B cell (primary cell): ENCODE measurements around the gene PIF1. TPM values are rescaled to one million over a fixed set of nuclear protein-coding genes. Genes with fewer than 3 reads are reported as not detected.

Source experiments
- ATAC-seq: fragments of 200-7000 bp; cut with Tn5 transposase; one replicate; pipeline ENCODE4 v1.10.0; 2021; ENCODE audit warnings: low read depth, mild to moderate bottlenecking, moderate number of reproducible peaks, moderate library complexity
- CTCF ChIA-PET: fragments of 350-600 bp; sonication (Branson Sonifier 250); formaldehyde crosslinking; loops from one replicate; lab custom pipeline; 2021; ENCODE audit warnings: antibody characterized with exemption, inconsistent platforms; lab: Charles Lee
- POLR2A ChIA-PET: fragments of 350-600 bp; sonication (Branson Sonifier 250); formaldehyde crosslinking; loops from one replicate; lab custom pipeline; 2021; ENCODE audit warnings: antibody characterized with exemption; lab: Charles Lee
- DNase-seq: peaks from one replicate; pipeline ENCODE4 v3.0.0; 2013
- H2AFZ ChIP-seq: 2 replicates; pipeline ENCODE4 v1.6.1; 2012; ENCODE audit warnings: mild to moderate bottlenecking, low read depth, low read length; ENCODE audit not compliant: insufficient read depth, poor library complexity, severe bottlenecking
- H3K27ac ChIP-seq, 2 donors: 1 replicate in 1 of 2; 2 replicates in 1 of 2; pipeline ENCODE4 v1.5.1; 2012 to 2013; ENCODE audit warnings: low read length in 2 of 2, mild to moderate bottlenecking in 2 of 2, moderate library complexity in 1 of 2
- H3K27me3 ChIP-seq, 4 experiments: fragments of 200-600 bp in 1 of 4; sonication (generic) in 1 of 4; replicated peaks in 1 of 4; 1 replicate in 2 of 4; 2 replicates in 2 of 4; pipeline versions ENCODE4 v1.6.1 to v1.7.0; 2013 to 2016; ENCODE audit warnings: low read length in 3 of 4, mild to moderate bottlenecking in 2 of 4, mixed read lengths in 1 of 4, moderate library complexity in 1 of 4; ENCODE audit not compliant: insufficient read depth in 4 of 4, control insufficient read depth in 3 of 4; ENCODE audit errors: control extremely low read depth in 1 of 4
- H3K36me3 ChIP-seq, 2 experiments: replicated peaks in 1 of 2; 1 replicate in 1 of 2; 2 replicates in 1 of 2; pipeline versions ENCODE4 v1.6.1 to v1.7.1; 2013; ENCODE audit warnings: low read length in 1 of 2; ENCODE audit not compliant: insufficient read depth in 2 of 2, control insufficient read depth in 1 of 2; ENCODE audit errors: control extremely low read depth in 1 of 2, extremely low read depth in 1 of 2
- H3K4me1 ChIP-seq, 2 donors: fragments of 200-600 bp in 1 of 2; sonication (generic) in 1 of 2; 1 replicate in 1 of 2; 2 replicates in 1 of 2; pipeline versions ENCODE4 v1.5.1 to v1.6.1; 2013 to 2017; ENCODE audit warnings: low read length in 2 of 2; ENCODE audit not compliant: control insufficient read depth in 2 of 2, insufficient read depth in 2 of 2
- H3K4me2 ChIP-seq: replicated peaks from 2 replicates; pipeline ENCODE3; 2012; ENCODE audit warnings: mild to moderate bottlenecking, low read depth, low read length; ENCODE audit not compliant: poor library complexity, severe bottlenecking
- H3K4me3 ChIP-seq, 5 experiments: fragments of 200-600 bp in 1 of 5; sonication (generic) in 1 of 5; 1 replicate in 3 of 5; 2 replicates in 2 of 5; pipeline versions ENCODE4 v1.5.1 to v1.7.0; 2011 to 2016; ENCODE audit warnings: low read length in 4 of 5, mild to moderate bottlenecking in 4 of 5, low read depth in 2 of 5, control low read depth in 1 of 5, moderate library complexity in 1 of 5; ENCODE audit not compliant: insufficient read depth in 1 of 5; ENCODE audit errors: control extremely low read depth in 1 of 5, extremely low read depth in 1 of 5
- H3K79me2 ChIP-seq: fragments of 200-600 bp; sonication (generic); one replicate; pipeline ENCODE4 v1.6.0; 2016; ENCODE audit warnings: low read length; ENCODE audit not compliant: control insufficient read depth, insufficient read depth
- H3K9ac ChIP-seq: fragments of 200-600 bp; sonication (generic); 2 replicates; pipeline ENCODE4 v1.6.1; 2017; ENCODE audit warnings: mild to moderate bottlenecking, low read length, moderate library complexity
- H3K9me3 ChIP-seq, 3 donors: one replicate each; pipeline versions ENCODE4 v1.6.1 to v1.7.1; 2013; ENCODE audit warnings: low read length in 2 of 3; ENCODE audit not compliant: control insufficient read depth in 2 of 3, insufficient read depth in 1 of 3; ENCODE audit errors: control extremely low read depth in 1 of 3
- H4K20me1 ChIP-seq: 2 replicates; pipeline ENCODE4 v1.6.0; 2012; ENCODE audit warnings: mild to moderate bottlenecking, low read length; ENCODE audit not compliant: insufficient read depth, control insufficient read depth, poor library complexity, severe bottlenecking
- H3K27ac Mint-ChIP-seq: one replicate; pipeline ENCODE4 v1.8.0; 2021; ENCODE audit warnings: mixed read lengths
- H3K27me3 Mint-ChIP-seq: one replicate; pipeline ENCODE4 v1.8.0; 2021; ENCODE audit warnings: mixed read lengths
- H3K4me1 Mint-ChIP-seq: one replicate; pipeline ENCODE4 v1.8.0; 2021; ENCODE audit warnings: mixed read lengths
- H3K4me3 Mint-ChIP-seq: one replicate; pipeline ENCODE4 v1.8.0; 2021; ENCODE audit warnings: mixed read lengths
- H3K9me3 Mint-ChIP-seq: one replicate; pipeline ENCODE4 v1.8.0; 2022; ENCODE audit warnings: mixed read lengths; ENCODE audit not compliant: insufficient read depth
- CTCF ChIP-seq: fragments of 200-600 bp; IDR thresholded peaks from one replicate; pipeline ENCODE4 v1.8.0; 2022; ENCODE audit warnings: antibody characterized with exemption, mild to moderate bottlenecking
- EZH2 ChIP-seq: IDR thresholded peaks from 2 replicates; pipeline ENCODE4 v1.6.1; 2012; ENCODE audit warnings: borderline replicate concordance, low read depth, mild to moderate bottlenecking, moderate library complexity, low read length; ENCODE audit not compliant: insufficient read depth, poor library complexity, severe bottlenecking
- WGBS: methylation state at CpG from one replicate; pipeline ENCODE4 v1.1.5; 2013; ENCODE audit warnings: missing lambda C conversion rate; ENCODE audit not compliant: insufficient coverage; 5-methylcytosine and 5-hydroxymethylcytosine counted together
- intact Hi-C: fragments of 100-400 bp; cut with micrococcal nuclease; formaldehyde crosslinking; loops from one replicate; pipeline ENCODE4 v1.10.0; 2022
- polyA plus RNA-seq: library from polyadenylated mRNA; depleted of rRNA; stranded (reverse); fragments of >200 nt; gene quantifications from 2 replicates; pipeline ENCODE4 v1.2.3, GENCODE V29; 2012
- total RNA-seq, 2 donors: library from RNA; stranded (reverse); fragments of 120-200 nt in 1 of 2; gene quantifications; 1 replicate in 1 of 2; 2 replicates in 1 of 2; pipeline versions ENCODE4 v1.2.3 to v1.2.4, GENCODE V29; 2013 to 2022

PIF1 gene
- total and polyA plus RNA-seq, 2 donors (not counting 1 experiment from before 2014, with no cell fraction given) = 2.0 to 6.2 TPM

GRCh38 chr15:64847876-64848716 is 22.6 kb upstream of the PIF1 start:
- peak overlapping the region; percentile 15 for H3K4me3 Mint-ChIP-seq
- no peak overlapping the region for H3K27ac ChIP-seq
- no peak overlapping the region for H3K9ac ChIP-seq
- H3K27me3 Mint-ChIP-seq = no peaks in the 10 kb centered on the region
- TF ChIP-seq CTCF (no peak), EZH2 (no peak)
- ATAC-seq (no peak), DNase-seq (no peak)
- ChIA-PET CTCF (interaction anchor here (1.1 to 1.5 kb wide), 2 partner anchors 10 to 12 kb away, joined by 3 to 4 read pairs; no protein-coding TSS in a partner anchor), POLR2A (no interaction called here)
- peak overlapping the region; percentile 27 for H3K27ac Mint-ChIP-seq
- H3K4me2 ChIP-seq = peak overlapping the region; percentile 96
- 93% methylated on average over 7 of the region's 8 CpGs for WGBS
- no peaks in the 10 kb centered on the region for H3K9me3 Mint-ChIP-seq
- no peak overlapping the region for H2AFZ ChIP-seq
- peaks cover 99% of the 10 kb centered on the region for H3K79me2 ChIP-seq
- intact Hi-C loops = no loop called here
- peaks cover 81% of the 10 kb centered on the region for H4K20me1 ChIP-seq
- H3K9me3 ChIP-seq = no peaks in the 10 kb centered on the region
- H3K4me1 Mint-ChIP-seq = peaks cover 73% of the 10 kb centered on the region
- H3K27me3 ChIP-seq = no peaks in the 10 kb centered on the region
- peaks cover 0 to 49% of the 10 kb centered on the region in 2 experiments for H3K36me3 ChIP-seq
- H3K4me1 ChIP-seq = peaks cover 59 to 62% of the 10 kb centered on the region in 2 donors
- no peak overlapping the region for H3K4me3 ChIP-seq

GRCh38 chr15:64847448-64847847 is 22.0 kb upstream of the PIF1 start:
- intact Hi-C loops = no loop called here
- WGBS = 40% methylated on average over 1 of the region's 3 CpGs
- ChIA-PET POLR2A (interaction anchor here (0.6 to 1.1 kb wide), 2 partner anchors 142 to 445 kb away, joined by 3 read pairs; partner anchors contain the start of gene SPG21), CTCF (interaction anchor here (1.1 to 3.3 kb wide), 3 partner anchors 11 to 58 kb away, joined by 3 to 16 read pairs (median 3); no protein-coding TSS in a partner anchor)
- no peaks in the 10 kb centered on the region for H3K9me3 ChIP-seq
- H3K9ac ChIP-seq = peak overlapping the region; percentile 22
- TF ChIP-seq CTCF = no peak
- no peak for TF ChIP-seq EZH2
- peaks cover 99% of the 10 kb centered on the region for H3K79me2 ChIP-seq
- peaks cover 81% of the 10 kb centered on the region for H4K20me1 ChIP-seq
- H2AFZ ChIP-seq = no peak overlapping the region
- peak overlapping the region; percentile 96 for H3K4me2 ChIP-seq
- peaks cover 66 to 68% of the 10 kb centered on the region in 2 donors for H3K4me1 ChIP-seq
- Mint-ChIP-seq H3K9me3 (no peaks in the 10 kb centered on the region), H3K27me3 (no peaks in the 10 kb centered on the region), H3K27ac (peak overlapping the region; percentile 75), H3K4me3 (peak overlapping the region; percentile 91), H3K4me1 (peaks cover 79% of the 10 kb centered on the region)
- no peak overlapping the region for H3K4me3 ChIP-seq
- H3K36me3 ChIP-seq = peaks cover 0 to 47% of the 10 kb centered on the region in 2 experiments
- no peaks in the 10 kb centered on the region for H3K27me3 ChIP-seq
- peak overlapping the region in 1 of 2 donors; percentile 85 for H3K27ac ChIP-seq
- DNase-seq (no peak), ATAC-seq (no peak)
